H1 (cell line): ENCODE data around the gene SIGLEC6. TPM values are rescaled to one million over a fixed set of nuclear protein-coding genes. Genes with fewer than 3 reads are reported as not detected.

Experiments
- CBX8 ChIP-seq: fragments of 300-800, 300-1000 bp; sonication (generic); IDR thresholded peaks from 2 replicates; pipeline ENCODE4 v1.7.1; 2016; ENCODE audit warnings: low read depth, low read length, borderline replicate concordance
- CTBP2 ChIP-seq: IDR thresholded peaks from 2 replicates; pipeline ENCODE4 v1.7.0; 2011; ENCODE audit warnings: borderline replicate concordance, mild to moderate bottlenecking, moderate library complexity, mixed read lengths, low read length; ENCODE audit not compliant: insufficient read depth, insufficient read length
- E2F6 ChIP-seq: IDR thresholded peaks from 2 replicates; pipeline ENCODE4 v1.6.1; 2012; ENCODE audit warnings: inconsistent platforms
- EP300 ChIP-seq, 2 experiments: IDR thresholded peaks; 1 replicate in 1 of 2; 2 replicates in 1 of 2; pipeline ENCODE4 v1.6.1; 2011 to 2012; ENCODE audit warnings: low read depth in 2 of 2, low read length in 2 of 2, mild to moderate bottlenecking in 2 of 2, borderline replicate concordance in 1 of 2, inconsistent platforms in 1 of 2, moderate library complexity in 1 of 2
- SAP30 ChIP-seq: fragments of 300-600 bp; sonication (generic); IDR thresholded peaks from 2 replicates; pipeline ENCODE4 v1.7.1; 2012; ENCODE audit warnings: low read length, moderate library complexity, mild to moderate bottlenecking, inconsistent platforms; ENCODE audit not compliant: insufficient read depth, insufficient replicate concordance
- TAF1 ChIP-seq: IDR thresholded peaks from 2 replicates; pipeline ENCODE4 v1.6.1; 2011; ENCODE audit warnings: mild to moderate bottlenecking, low read depth, low read length
- polyA plus RNA-seq, 7 experiments: library from polyadenylated mRNA; depleted of rRNA in 3 of 7; stranded (reverse) in 5 of 7; unstranded in 2 of 7; fragments of >200 nt in 5 of 7; fragments of 200-250 nt in 2 of 7; gene quantifications; 1 replicate in 5 of 7; 2 replicates in 1 of 7; 4 replicates in 1 of 7; pipeline versions ENCODE4 v1.2.1 to v1.2.3, GENCODE V29; 2011 to 2013; ENCODE audit warnings: missing spikeins in 2 of 7, mixed read lengths in 2 of 7
- total RNA-seq: library from RNA; stranded (reverse); fragmentation: NEBNext Ultra II Directional; extraction: Animal tissue kit (Norgen Biotek cat#: 25700); gene quantifications from 2 replicates; pipeline ENCODE4 v1.2.1, GENCODE V29; 2021
- TF ChIP-seq, protein P1 (sequence below): IDR thresholded peaks from 2 replicates; pipeline ENCODE4 v1.6.1; 2012; ENCODE audit warnings: inconsistent platforms

The SIGLEC6 gene
- total and polyA plus RNA-seq, 2 of the 8 experiments (the other 6 are each of a cell fraction or from before 2014, with no cell fraction given), result 0.05 TPM; not detected in 1

- TF ChIP-seq, protein P1, sequence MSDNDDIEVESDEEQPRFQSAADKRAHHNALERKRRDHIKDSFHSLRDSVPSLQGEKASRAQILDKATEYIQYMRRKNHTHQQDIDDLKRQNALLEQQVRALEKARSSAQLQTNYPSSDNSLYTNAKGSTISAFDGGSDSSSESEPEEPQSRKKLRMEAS, result no peak
- TF ChIP-seq TAF1, result no peak
- no peak for TF ChIP-seq EP300 (IDR thresholded peaks at IDR 0.05; ENCODE audit: borderline replicate concordance in 1 of 2, low read depth in 2 of 2, low read length in 2 of 2)
- no peak for TF ChIP-seq CTBP2
- TF ChIP-seq CBX8, result no peak
- no peak for TF ChIP-seq E2F6
- no peak for TF ChIP-seq SAP30
Measured at GRCh38 chr19:51573331-51573730, 41.9 kb upstream of the SIGLEC6 start (continued).
